Mucosa of descending colon (tissue), 3 donors: ENCODE data around the gene TOMM20. TPM values are rescaled to one million over a fixed set of nuclear protein-coding genes. Genes with fewer than 3 reads are reported as not detected.

ENCODE experiments used
- ATAC-seq: fragments of 200-7000 bp; cut with Tn5 transposase; one replicate; pipeline ENCODE4 v1.9.1; 2020; ENCODE audit warnings: mild to moderate bottlenecking, moderate library complexity
- DNase-seq, 3 donors: peaks; one replicate each; pipeline ENCODE4 v3.0.0-alpha.2; 2020
- H3K36me3 ChIP-seq: fragments of 200-600 bp; one replicate; pipeline ENCODE4 v1.8.0; 2021; ENCODE audit warnings: low read depth, mild to moderate bottlenecking
- H3K4me1 ChIP-seq: fragments of 200-600 bp; one replicate; pipeline ENCODE4 v1.8.0; 2021; ENCODE audit warnings: low read depth, mild to moderate bottlenecking
- H3K4me3 ChIP-seq: fragments of 200-600 bp; one replicate; pipeline ENCODE4 v1.8.0; 2021; ENCODE audit warnings: mild to moderate bottlenecking
- H3K9me3 ChIP-seq: fragments of 200-600 bp; one replicate; pipeline ENCODE4 v1.8.0; 2021; ENCODE audit warnings: mild to moderate bottlenecking
- CTCF ChIP-seq: fragments of 200-600 bp; IDR thresholded peaks from one replicate; pipeline ENCODE4 v1.8.0; 2022; ENCODE audit warnings: antibody characterized with exemption, mild to moderate bottlenecking
- intact Hi-C, 2 donors: fragments of 100-400 bp; cut with DNase I in 1 of 2; cut with micrococcal nuclease in 1 of 2; formaldehyde crosslinking; loops; one replicate each; pipeline versions ENCODE4 v1.11.0 to v1.11.1; 2022; cut with DNase I, micrococcal nuclease
- total RNA-seq, 3 donors: library from RNA; stranded (reverse); fragmentation: NEBNext Ultra II Directional in 2 of 3; extraction: Animal tissue kit (Norgen Biotek cat#: 25700) in 2 of 3; gene quantifications; one replicate each; pipeline versions ENCODE4 v1.2.1 to v1.2.4, GENCODE V29; 2021 to 2023
- donor health status: DM: no; HTN: no; CAD: no; lungs with moderate emphysema.
- donor health status: DM: no; HTN: no; CAD: no.
- donor health status: DM: no; HTN: yes; CAD: no.

TOMM20 gene
- total RNA-seq, 3 donors from 2014 or later: 81.2 to 110 (median 92.1) TPM

DNA sequence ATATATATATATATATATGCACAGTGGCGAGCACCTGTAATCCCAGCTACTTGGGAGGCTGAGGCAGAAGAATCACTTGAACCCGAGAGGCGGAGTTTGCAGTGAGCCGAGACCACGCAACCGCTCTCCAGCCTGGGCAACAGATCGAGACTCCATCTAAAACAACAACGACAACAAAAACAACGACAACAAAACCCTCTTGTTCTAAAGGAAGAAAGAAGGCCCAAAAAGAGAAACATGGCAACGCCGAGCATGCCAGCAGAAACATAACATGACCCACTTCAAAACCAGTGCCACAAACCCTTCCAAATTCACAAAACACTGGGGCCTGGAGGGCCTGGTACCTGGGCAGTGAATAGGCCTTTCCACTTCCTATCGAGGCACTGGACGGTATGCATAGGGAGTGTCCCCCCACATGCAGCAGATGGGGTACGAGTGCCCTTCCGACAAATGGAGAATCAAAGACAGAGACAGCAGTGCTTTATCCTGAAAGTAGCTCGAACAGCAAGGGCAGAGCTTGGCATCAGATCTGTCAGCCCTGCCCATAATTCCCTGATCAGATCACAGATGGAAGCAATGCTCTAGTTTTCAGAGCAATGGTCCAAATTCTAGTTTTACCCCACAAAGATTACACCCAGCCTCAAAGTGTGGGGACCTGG is 52.0 kb downstream of the TOMM20 start:
- TF ChIP-seq CTCF: no peak
- DNase-seq (peak in 2 of 3 donors; percentile 22 to 34), ATAC-seq (no peak)
- H3K9me3 ChIP-seq: no peaks in the 10 kb centered on the region
- intact Hi-C loops: loop anchor here (10.0 kb wide), 2 partner anchors 352 to 362 kb away; no protein-coding TSS in a partner anchor
- H3K4me3 ChIP-seq: no peak overlapping the region
- no peaks in the 10 kb centered on the region for H3K36me3 ChIP-seq
- peaks cover 64% of the 10 kb centered on the region for H3K4me1 ChIP-seq

- H3K9me3 ChIP-seq: no peaks in the 10 kb centered on the region
- no peak for TF ChIP-seq CTCF
- ATAC-seq: no peak
- H3K4me3 ChIP-seq: no peak overlapping the region
- no peaks in the 10 kb centered on the region for H3K36me3 ChIP-seq
- peak in 2 of 3 donors; percentile 10 to 22 for DNase-seq
- intact Hi-C loops: loop anchor here (10.0 kb wide), 2 partner anchors 351 to 361 kb away; no protein-coding TSS in a partner anchor
- H3K4me1 ChIP-seq: peaks cover 58% of the 10 kb centered on the region
These were observed 52.8 kb downstream of the TOMM20 start for GRCh38 chr1:235075777-235076308.

- H3K4me3 ChIP-seq: no peak overlapping the region
- no peaks in the 10 kb centered on the region for H3K36me3 ChIP-seq
- H3K9me3 ChIP-seq: no peaks in the 10 kb centered on the region
- TF ChIP-seq CTCF: no peak
- peaks cover 54% of the 10 kb centered on the region for H3K4me1 ChIP-seq
- DNase-seq: peak; percentile 59 to 79 (median 68)
- ATAC-seq: peak; percentile 12
- intact Hi-C loops: loop anchor here (10.0 kb wide), 2 partner anchors 350 to 360 kb away; no protein-coding TSS in a partner anchor
These were observed 53.4 kb downstream of the TOMM20 start for GRCh38 chr1:235075048-235075776.

DNA sequence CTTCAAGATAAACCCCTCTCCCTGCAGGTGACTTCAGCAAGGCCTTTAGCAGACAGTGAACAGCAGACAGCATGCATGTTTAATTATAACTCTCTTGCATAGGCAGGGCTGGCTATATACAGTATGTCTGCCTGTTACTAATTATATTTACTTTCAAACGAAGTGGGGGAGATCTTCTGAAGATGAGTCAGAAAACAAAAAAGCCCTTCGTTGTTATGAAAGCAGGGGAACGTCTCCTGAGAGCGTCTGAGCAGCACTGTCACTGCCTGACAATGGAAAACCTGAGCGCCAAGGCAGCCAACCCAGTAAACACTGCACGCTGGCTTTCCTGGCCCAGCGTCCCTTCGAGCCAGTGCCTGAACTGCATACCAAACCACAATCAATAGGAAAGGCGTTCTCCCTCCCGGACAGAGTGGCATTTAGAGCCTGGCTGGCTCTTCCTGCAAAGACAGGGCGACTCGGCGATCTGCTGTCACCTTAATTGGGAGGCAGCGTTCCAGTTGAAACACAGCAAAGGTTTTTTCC is 54.1 kb downstream of the TOMM20 start:
- peak; percentile 9 for ATAC-seq
- peaks cover 54% of the 10 kb centered on the region for H3K4me1 ChIP-seq

More for the DNA sequence above, 54.1 kb downstream of the TOMM20 start:
- H3K36me3 ChIP-seq: no peaks in the 10 kb centered on the region
- H3K4me3 ChIP-seq: no peak overlapping the region
- DNase-seq: peak; percentile 51 to 61 (median 54)
- intact Hi-C loops: loop anchor here (10.0 kb wide), 2 partner anchors 350 to 360 kb away; no protein-coding TSS in a partner anchor
- no peaks in the 10 kb centered on the region for H3K9me3 ChIP-seq
- TF ChIP-seq CTCF: no peak
